ENCODE measurements around the gene TPRG1.

TPRG1 gene

DNA sequence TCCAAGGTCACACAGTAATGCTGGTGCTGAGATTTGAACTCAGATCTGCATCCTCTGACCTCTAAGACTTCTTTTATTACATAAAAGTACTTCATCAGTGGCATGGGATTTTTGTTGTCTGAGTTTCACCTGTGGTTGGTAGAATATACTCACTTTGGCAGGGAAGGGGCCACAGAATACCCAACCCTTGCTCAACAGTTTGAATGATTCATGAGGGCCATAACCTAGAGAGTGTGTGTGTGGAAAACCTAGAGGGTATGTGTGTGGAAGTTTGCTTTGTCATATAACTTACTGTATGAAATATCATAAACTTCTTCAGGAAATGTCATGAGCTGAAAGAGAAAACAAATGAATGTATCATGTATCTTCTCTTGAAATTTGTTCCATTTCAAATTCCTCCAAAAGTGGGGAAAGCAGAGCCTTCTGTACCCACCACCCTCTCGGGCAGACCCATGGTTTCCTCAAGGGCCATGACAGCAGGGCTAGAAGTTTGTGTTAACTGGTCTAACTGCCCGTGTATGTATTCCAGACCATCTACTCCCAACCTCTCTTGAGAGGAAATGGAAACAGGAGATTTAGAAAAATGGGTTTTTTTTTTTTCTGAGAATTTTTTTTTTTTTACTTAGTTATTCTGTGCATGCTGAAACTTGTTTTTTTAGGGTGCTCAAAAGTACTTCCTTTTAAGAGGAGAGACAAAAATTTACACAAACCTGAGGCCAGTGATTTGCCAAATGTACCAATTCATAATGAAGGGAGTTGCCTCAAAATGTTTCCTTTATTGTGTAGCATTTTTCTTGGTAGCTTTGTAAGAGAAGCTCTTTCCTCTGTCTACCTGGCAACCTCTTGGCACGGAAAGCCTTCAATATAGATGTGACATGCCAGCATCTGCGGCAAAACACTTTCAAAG is 127.0 kb downstream of the TPRG1 start:
- FAIRE-seq = no peak
- TF ChIP-seq PAX5 (IDR thresholded peaks at IDR 0.05; ENCODE audit: insufficient read depth, low read length, severe bottlenecking) (no peak), POLR2A (IDR thresholded peaks at IDR 0.05; ENCODE audit: low read depth, low read length) (no peak), POLR2AphosphoS5 (IDR thresholded peaks at IDR 0.05; ENCODE audit: low read depth, low read length) (no peak), SPI1 (IDR thresholded peaks at IDR 0.05; ENCODE audit: low read depth, low read length) (no peak), TAF1 (IDR thresholded peaks at IDR 0.05; ENCODE audit: low read depth, low read length) (no peak), POU2F2 (IDR thresholded peaks at IDR 0.05; ENCODE audit: low read depth, low read length) (no peak)
- no peak for DNase-seq (ENCODE audit: insufficient read length, low spot score)

DNA sequence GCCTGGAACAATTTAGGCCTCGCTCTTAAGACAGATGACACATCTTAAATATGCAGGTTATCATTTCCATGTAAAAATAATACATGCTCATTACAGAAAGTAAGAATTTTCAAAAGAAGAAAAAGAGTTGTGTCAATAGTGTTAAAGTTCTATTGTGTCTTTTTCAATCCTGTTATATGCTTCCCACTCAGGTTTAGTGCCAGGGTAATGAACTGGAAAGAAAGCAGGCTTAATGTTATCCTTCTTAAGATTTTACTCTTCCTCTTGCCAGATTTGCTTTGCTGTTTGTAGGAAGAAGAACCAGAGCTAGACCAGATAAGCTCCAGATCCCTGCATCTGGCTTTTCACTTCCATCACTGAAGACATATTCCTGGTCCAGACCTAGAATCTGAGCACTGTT is 128.6 kb downstream of the TPRG1 start:
- DNase-seq (ENCODE audit: insufficient read length, low spot score) (no peak), FAIRE-seq (no peak)
- no peak for TF ChIP-seq PAX5 (IDR thresholded peaks at IDR 0.05; ENCODE audit: insufficient read depth, low read length, severe bottlenecking)
- TF ChIP-seq SPI1 (IDR thresholded peaks at IDR 0.05; ENCODE audit: low read depth, low read length) = no peak
- no peak for TF ChIP-seq TAF1 (IDR thresholded peaks at IDR 0.05; ENCODE audit: low read depth, low read length)
- no peak for TF ChIP-seq POU2F2 (IDR thresholded peaks at IDR 0.05; ENCODE audit: low read depth, low read length)
- no peak for TF ChIP-seq POLR2A (IDR thresholded peaks at IDR 0.05; ENCODE audit: low read depth, low read length)
- TF ChIP-seq POLR2AphosphoS5 (IDR thresholded peaks at IDR 0.05; ENCODE audit: low read depth, low read length) = no peak

DNA sequence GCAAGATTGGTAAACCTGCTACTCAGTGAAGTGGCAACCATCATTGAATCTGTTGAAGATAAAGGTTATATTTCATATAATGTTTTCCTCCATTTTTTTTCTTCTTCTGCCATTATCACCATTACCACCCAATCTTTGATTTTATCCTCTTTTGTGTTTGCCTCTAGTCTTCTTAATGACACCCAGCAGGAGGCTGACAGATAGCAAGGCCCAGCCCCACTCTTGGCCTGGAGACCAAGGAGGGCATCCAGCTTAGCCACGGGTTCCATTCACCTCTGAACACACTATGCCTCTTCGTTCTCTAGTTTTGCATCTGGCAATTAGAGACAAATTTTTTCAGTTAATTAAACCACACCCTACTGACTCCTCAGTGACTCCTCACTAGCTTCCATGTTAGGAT is 129.7 kb downstream of the TPRG1 start:
- no peak for FAIRE-seq
- TF ChIP-seq PAX5 (IDR thresholded peaks at IDR 0.05; ENCODE audit: insufficient read depth, low read length, severe bottlenecking) (no peak), POU2F2 (IDR thresholded peaks at IDR 0.05; ENCODE audit: low read depth, low read length) (no peak), TAF1 (IDR thresholded peaks at IDR 0.05; ENCODE audit: low read depth, low read length) (no peak), POLR2AphosphoS5 (IDR thresholded peaks at IDR 0.05; ENCODE audit: low read depth, low read length) (no peak), POLR2A (IDR thresholded peaks at IDR 0.05; ENCODE audit: low read depth, low read length) (no peak), SPI1 (IDR thresholded peaks at IDR 0.05; ENCODE audit: low read depth, low read length) (no peak)
- no peak for DNase-seq (ENCODE audit: insufficient read length, low spot score)

DNA sequence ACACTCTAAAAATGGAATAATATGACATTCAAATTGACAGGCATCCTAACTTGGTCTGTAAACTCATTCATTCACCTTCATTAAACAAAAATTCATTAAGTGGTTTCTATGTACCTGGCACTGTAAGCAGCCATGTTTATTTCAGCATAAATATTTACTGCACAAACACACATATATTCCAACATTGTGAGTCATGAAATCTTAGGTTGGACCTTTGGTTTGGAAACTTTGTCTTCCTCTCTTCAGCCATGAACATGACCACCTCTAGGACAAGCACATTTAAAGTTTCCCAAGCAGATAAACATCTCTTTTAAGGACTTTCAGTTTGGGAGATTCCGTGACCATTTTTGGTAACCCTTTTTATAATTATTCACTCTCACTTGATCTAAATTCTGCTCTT is 131.8 kb downstream of the TPRG1 start:
- TF ChIP-seq POU2F2 (IDR thresholded peaks at IDR 0.05; ENCODE audit: low read depth, low read length) (no peak), POLR2A (IDR thresholded peaks at IDR 0.05; ENCODE audit: low read depth, low read length) (no peak), POLR2AphosphoS5 (IDR thresholded peaks at IDR 0.05; ENCODE audit: low read depth, low read length) (no peak), SPI1 (IDR thresholded peaks at IDR 0.05; ENCODE audit: low read depth, low read length) (no peak), PAX5 (IDR thresholded peaks at IDR 0.05; ENCODE audit: insufficient read depth, low read length, severe bottlenecking) (no peak)
- no peak for DNase-seq (ENCODE audit: insufficient read length, low spot score)
- no peak for FAIRE-seq

DNA sequence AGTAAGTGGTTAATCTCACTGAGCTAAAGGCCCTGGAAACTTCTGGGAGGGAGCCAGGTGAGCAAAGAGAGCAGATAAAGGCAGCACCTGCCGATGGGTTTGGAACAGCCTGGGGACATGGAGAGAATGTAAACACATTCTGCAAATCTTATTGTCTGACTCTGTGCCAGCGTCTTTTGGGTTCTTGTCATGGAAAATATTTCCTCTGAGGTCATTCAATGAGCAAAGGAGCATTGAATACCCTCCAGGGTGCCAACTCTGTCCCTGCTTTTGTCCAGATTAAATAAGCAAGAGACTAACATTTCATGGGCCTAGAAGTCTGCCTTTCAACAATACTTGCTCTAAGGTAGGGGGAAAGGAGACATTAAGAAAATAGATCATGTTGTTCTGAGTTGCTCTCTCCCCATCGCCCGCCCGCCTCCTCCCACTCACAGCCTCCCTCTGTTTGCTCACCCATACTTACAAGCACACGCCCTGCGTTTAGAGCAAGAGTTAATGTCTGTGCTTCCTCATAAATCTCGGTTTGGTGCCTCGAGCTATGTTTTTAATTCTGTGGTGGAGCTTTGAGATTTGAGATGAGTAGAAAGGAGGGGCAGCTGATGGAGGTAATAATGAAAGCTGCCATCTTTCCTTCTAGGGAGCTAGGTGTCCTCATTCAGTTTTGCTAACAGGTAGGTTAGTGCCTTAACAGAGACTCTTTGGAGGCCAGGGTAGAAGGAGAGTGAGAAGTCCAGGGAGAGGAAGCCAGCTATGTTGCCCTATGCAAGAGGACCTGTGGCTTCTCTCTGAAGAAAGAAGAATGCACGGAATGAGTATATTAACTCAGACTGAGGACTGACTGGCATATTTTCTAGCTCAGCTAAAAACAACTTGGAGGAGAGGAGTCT is 132.9 kb downstream of the TPRG1 start:
- TF ChIP-seq SPI1 (IDR thresholded peaks at IDR 0.05; ENCODE audit: low read depth, low read length) = no peak
- FAIRE-seq = peak; percentile 33
- DNase-seq (ENCODE audit: insufficient read length, low spot score) = no peak

DNA sequence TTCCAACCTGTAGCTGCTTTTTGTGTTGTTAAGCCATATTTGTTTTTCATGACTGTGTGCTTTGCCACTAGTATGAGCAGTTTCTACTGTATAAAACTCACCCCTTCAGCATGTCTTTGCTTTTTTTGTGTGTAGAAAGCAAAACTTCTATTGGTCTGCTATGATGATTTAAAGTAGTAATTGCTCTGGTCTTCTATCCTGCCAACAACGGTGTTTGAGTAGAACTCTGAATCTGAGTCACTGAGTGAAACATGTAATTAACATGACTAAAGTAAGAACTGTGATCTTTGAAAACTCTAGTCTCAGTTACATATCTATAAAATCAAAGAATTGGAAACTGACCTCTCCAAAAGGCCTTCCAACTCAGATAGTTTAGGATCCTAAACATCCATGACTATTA is 133.6 kb downstream of the TPRG1 start:
- TF ChIP-seq POU2F2 (IDR thresholded peaks at IDR 0.05; ENCODE audit: low read depth, low read length) (no peak), PAX5 (IDR thresholded peaks at IDR 0.05; ENCODE audit: insufficient read depth, low read length, severe bottlenecking) (no peak), SPI1 (IDR thresholded peaks at IDR 0.05; ENCODE audit: low read depth, low read length) (no peak), POLR2AphosphoS5 (IDR thresholded peaks at IDR 0.05; ENCODE audit: low read depth, low read length) (no peak), POLR2A (IDR thresholded peaks at IDR 0.05; ENCODE audit: low read depth, low read length) (no peak), TAF1 (IDR thresholded peaks at IDR 0.05; ENCODE audit: low read depth, low read length) (no peak)
- FAIRE-seq (peak; percentile 45), DNase-seq (ENCODE audit: insufficient read length, low spot score) (no peak)

DNA sequence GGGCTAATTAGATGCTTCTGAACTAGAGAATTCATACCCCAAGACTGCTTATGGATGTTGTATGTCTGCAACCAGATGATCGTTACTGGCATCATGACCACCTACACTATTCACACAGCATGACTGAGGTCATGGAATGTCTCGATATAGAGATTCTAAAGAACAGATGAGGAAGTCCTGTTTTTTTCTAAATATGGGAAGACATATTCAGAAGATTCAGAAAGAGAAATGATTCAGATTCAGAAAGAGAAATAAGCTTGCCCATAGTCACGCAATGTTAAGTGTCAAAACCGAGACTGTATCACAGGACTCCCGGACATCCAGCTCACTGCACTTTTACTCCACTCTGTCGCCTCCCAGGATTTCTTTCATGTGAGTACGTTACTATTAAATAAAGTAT is 136.2 kb downstream of the TPRG1 start:
- peak; percentile 79 for FAIRE-seq

DNA sequence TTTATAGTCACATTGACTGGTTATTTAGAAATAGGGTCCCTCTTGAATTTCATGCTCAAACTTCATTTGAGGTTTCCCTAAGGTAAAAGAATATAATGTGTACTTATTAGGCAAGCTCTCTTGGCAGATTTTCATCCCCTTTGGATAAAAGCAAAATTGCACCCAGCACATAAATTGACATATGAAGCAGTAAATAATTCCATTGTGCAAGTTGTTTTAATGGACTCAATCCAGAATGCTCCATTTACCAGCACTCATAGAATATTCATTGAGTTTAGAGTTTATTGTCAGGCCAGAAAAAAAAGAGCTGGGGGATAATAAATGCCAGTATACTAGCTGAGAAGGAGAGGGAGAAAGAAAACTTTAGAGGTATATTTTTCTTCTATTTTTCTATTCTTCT is 136.8 kb downstream of the TPRG1 start:
- DNase-seq (ENCODE audit: insufficient read length, low spot score) = no peak

More for the DNA sequence above, 136.2 kb downstream of the TPRG1 start:
- TF ChIP-seq SPI1 (IDR thresholded peaks at IDR 0.05; ENCODE audit: low read depth, low read length) = 0 out of 2 replicates have a peak, but pooled peaks have one; percentile 21
- no peak for TF ChIP-seq POLR2AphosphoS5 (IDR thresholded peaks at IDR 0.05; ENCODE audit: low read depth, low read length)
- no peak for TF ChIP-seq TAF1 (IDR thresholded peaks at IDR 0.05; ENCODE audit: low read depth, low read length)
- TF ChIP-seq PAX5 (IDR thresholded peaks at IDR 0.05; ENCODE audit: insufficient read depth, low read length, severe bottlenecking) = no peak
- TF ChIP-seq POLR2A (IDR thresholded peaks at IDR 0.05; ENCODE audit: low read depth, low read length) = no peak
- no peak for TF ChIP-seq POU2F2 (IDR thresholded peaks at IDR 0.05; ENCODE audit: low read depth, low read length)
- DNase-seq (ENCODE audit: insufficient read length, low spot score) = no peak

DNA sequence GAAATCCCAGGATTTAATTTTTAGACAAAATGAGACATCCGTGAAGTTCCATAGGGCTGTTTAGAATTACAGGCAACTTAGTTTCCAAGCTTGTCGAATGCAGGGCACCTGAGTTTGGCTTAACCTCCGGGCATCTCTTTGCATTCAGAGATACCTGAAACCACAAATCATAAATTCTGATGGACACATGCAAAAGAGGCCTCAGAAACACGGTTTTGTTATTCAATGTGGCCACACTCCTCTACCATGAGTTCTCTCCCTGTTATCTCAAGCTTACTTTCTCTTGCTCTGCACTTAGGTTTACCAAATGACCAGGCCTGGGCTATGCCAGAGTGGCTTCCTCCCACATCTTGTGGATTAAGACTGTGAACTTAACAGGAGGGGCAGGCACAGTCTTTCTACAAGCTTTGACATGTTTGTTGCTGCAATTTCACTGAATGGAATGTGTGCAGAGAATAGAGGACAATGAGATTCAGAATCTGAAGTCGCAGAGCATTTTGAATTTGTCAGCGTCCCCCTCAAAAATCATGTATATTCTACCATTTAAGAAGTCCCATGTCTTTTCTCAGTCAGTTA is 137.7 kb downstream of the TPRG1 start:
- DNase-seq (ENCODE audit: insufficient read length, low spot score) = no peak
- no peak for FAIRE-seq
- TF ChIP-seq POLR2AphosphoS5 (IDR thresholded peaks at IDR 0.05; ENCODE audit: low read depth, low read length) (no peak), POLR2A (IDR thresholded peaks at IDR 0.05; ENCODE audit: low read depth, low read length) (peak; percentile 38; the same call in 1 of the 2 replicates), TAF1 (IDR thresholded peaks at IDR 0.05; ENCODE audit: low read depth, low read length) (no peak), PAX5 (IDR thresholded peaks at IDR 0.05; ENCODE audit: insufficient read depth, low read length, severe bottlenecking) (no peak), SPI1 (IDR thresholded peaks at IDR 0.05; ENCODE audit: low read depth, low read length) (no peak), POU2F2 (IDR thresholded peaks at IDR 0.05; ENCODE audit: low read depth, low read length) (no peak)

More for the DNA sequence above, 136.8 kb downstream of the TPRG1 start:
- no peak for TF ChIP-seq TAF1 (IDR thresholded peaks at IDR 0.05; ENCODE audit: low read depth, low read length)
- TF ChIP-seq SPI1 (IDR thresholded peaks at IDR 0.05; ENCODE audit: low read depth, low read length) = no peak
- TF ChIP-seq PAX5 (IDR thresholded peaks at IDR 0.05; ENCODE audit: insufficient read depth, low read length, severe bottlenecking) = no peak
- TF ChIP-seq POLR2A (IDR thresholded peaks at IDR 0.05; ENCODE audit: low read depth, low read length) = no peak
- no peak for TF ChIP-seq POU2F2 (IDR thresholded peaks at IDR 0.05; ENCODE audit: low read depth, low read length)
- TF ChIP-seq POLR2AphosphoS5 (IDR thresholded peaks at IDR 0.05; ENCODE audit: low read depth, low read length) = no peak
- FAIRE-seq = no peak
